GM06990 (cell line): Measurements from ENCODE around the gene TMEM164.
"Not testable (repeated sequence)": the region's sequence is repeated elsewhere in the genome, so short reads cannot be mapped to it uniquely, and the experiment has no call there.

Experiments
- DNase-seq: peaks from one replicate; pipeline ENCODE4 v3.0.0-alpha.2; 2011; ENCODE audit not compliant: insufficient read length; ENCODE audit errors: extremely low read depth
- H3K27me3 ChIP-seq: replicated peaks from 2 replicates; pipeline ENCODE4 v1.6.0; 2011; ENCODE audit warnings: low read length; ENCODE audit not compliant: control insufficient read depth, insufficient read depth
- H3K36me3 ChIP-seq: 2 replicates; pipeline ENCODE4 v1.5.1; 2011; ENCODE audit warnings: low read length; ENCODE audit not compliant: control insufficient read depth, insufficient read depth
- H3K4me3 ChIP-seq: replicated peaks from 2 replicates; pipeline ENCODE4 v1.5.1; 2011; ENCODE audit warnings: low read depth, mild to moderate bottlenecking, control low read depth, low read length
- TF ChIP-seq, protein P1 (sequence below): IDR thresholded peaks from 2 replicates; pipeline ENCODE4 v1.5.1; 2011; ENCODE audit warnings: low read length, control low read depth, mild to moderate bottlenecking, inconsistent platforms; ENCODE audit not compliant: insufficient read depth, poor library complexity, severe bottlenecking

TMEM164 gene

DNA sequence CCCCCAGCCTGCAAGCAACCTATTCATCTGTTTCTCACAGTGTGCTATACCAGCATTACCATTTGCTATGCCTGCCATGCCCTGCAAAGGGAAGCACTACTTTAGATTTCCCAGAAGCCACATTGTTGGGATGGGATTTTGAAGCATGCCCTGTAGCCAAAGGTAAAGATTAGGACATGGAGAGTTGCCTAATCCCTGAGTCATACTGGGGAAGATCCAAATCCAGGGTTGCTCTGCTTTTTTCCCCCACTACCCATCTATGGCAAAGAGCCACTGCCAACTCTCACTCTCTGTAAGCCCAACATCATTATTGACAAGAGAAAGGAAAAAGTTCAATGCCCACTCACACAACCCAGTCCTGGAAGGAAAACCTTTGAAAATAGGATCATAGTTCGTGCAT lies 36.7 kb upstream of the TMEM164 start:
- TF ChIP-seq, protein P1, sequence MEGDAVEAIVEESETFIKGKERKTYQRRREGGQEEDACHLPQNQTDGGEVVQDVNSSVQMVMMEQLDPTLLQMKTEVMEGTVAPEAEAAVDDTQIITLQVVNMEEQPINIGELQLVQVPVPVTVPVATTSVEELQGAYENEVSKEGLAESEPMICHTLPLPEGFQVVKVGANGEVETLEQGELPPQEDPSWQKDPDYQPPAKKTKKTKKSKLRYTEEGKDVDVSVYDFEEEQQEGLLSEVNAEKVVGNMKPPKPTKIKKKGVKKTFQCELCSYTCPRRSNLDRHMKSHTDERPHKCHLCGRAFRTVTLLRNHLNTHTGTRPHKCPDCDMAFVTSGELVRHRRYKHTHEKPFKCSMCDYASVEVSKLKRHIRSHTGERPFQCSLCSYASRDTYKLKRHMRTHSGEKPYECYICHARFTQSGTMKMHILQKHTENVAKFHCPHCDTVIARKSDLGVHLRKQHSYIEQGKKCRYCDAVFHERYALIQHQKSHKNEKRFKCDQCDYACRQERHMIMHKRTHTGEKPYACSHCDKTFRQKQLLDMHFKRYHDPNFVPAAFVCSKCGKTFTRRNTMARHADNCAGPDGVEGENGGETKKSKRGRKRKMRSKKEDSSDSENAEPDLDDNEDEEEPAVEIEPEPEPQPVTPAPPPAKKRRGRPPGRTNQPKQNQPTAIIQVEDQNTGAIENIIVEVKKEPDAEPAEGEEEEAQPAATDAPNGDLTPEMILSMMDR = no peak
- Histone ChIP-seq H3K36me3 (no peaks in the 10 kb centered on the region), H3K27me3 (no peaks in the 10 kb centered on the region), H3K4me3 (no peak overlapping the region)
- no peak for DNase-seq

DNA sequence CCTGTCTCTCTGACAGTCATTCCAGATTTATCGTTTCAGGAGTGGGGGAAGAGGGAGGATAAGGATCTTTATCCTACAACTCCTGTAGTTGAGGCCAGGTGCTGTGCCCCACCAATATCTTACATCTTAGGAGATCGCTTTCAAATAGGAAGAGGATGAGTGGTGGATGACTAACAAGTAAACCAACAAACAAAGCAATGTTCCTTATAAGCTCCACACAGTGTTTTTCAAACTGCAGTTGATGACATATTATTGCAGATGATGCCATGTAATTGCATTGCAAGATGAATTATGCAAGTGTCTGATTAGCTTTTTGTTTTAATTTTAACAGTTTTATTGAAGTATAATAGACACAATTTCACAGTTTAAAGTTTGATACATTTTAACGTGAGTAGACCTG lies 35.8 kb upstream of the TMEM164 start:
- no peak for DNase-seq
- TF ChIP-seq, protein P1 = no peak

DNA sequence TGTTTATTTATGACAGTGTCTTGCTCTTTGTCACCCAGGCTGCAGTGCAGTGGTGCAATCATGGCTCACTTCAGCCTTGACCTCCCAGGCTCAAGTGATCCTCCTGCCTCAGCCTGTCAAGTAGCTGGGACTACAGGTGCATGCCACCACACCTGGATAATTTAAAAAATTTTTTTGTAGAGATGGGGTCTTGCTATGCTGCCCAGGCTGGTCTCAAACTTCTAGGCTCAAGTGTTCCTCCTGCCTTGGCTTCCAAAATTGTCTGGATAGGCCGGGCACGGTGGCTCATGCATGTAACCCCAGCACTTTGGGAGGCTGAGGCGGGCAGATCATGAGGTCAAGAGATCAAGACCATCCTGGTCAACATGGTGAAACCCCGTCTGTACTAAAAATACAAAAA lies 32.1 kb upstream of the TMEM164 start:
- H3K27me3 ChIP-seq, DNase-seq: not testable (repeated sequence)

More for the DNA sequence above, 35.8 kb upstream of the TMEM164 start:
- H3K27me3 ChIP-seq = no peaks in the 10 kb centered on the region
- no peak overlapping the region for H3K4me3 ChIP-seq
- no peaks in the 10 kb centered on the region for H3K36me3 ChIP-seq

DNA sequence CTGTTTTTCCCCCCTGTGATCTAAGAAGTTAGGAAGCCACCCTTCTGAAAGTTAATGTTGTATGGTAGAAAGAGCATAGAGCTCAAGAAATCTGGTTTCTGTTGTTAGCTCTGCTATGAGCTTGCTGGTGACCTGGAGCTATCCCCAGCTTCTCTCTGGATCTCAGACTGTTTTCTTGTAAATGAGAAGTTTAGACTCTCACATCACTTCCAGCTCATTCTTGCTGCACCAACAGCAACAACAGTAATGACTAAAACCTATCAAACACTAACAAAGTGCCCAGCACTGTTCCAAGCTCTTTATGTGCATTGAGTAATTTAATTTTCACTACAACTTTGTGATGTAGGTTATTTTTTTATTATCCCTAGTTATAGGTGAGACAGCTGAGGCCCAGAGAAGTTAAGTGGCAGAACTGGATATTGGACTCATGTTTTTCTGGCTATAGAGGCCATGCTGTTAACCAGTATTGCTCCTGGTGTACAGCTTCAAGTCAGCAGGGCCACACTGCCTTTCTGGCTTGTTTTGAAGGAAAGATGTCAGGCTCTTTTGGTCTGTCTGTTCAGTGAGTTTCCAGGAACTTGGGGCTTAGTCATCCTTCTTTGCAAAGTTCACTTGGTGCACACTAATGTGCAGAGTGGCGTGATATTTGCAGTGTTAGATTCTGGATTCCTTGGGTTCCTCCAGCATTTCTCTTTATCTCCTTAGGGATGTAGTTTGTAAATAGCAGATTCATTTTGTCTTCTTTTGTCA lies 27.8 kb upstream of the TMEM164 start:
- DNase-seq = no peak
- TF ChIP-seq, protein P1 = no peak
- no peaks in the 10 kb centered on the region; the same call in 1 of the 2 replicates for H3K27me3 ChIP-seq

More for the DNA sequence above, 32.1 kb upstream of the TMEM164 start:
- not testable (repeated sequence) for H3K4me3 ChIP-seq, H3K36me3 ChIP-seq

DNA sequence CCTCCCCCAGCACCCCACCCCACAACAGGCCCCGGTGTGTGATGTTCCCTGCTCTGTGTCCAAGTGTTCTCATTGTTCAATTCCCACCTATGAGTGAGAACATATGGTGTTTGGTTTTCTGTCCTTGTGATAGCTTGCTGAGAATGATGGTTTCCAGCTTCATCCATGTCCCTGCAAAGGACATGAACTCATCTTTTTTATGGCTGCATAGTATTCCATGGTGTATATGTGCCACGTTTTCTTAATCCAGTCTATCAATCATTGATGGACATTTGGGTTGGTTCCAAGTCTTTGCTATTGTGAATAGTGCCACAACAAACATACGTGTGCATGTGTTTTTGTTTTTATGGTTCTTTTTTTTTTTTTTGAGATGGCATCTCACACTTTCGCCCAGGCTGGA lies 17.7 kb upstream of the TMEM164 start:
- H3K36me3 ChIP-seq, H3K4me3 ChIP-seq, H3K27me3 ChIP-seq, DNase-seq: not testable (repeated sequence)

More for the DNA sequence above, 27.8 kb upstream of the TMEM164 start:
- Histone ChIP-seq H3K36me3 (no peaks in the 10 kb centered on the region), H3K4me3 (no peak overlapping the region)

DNA sequence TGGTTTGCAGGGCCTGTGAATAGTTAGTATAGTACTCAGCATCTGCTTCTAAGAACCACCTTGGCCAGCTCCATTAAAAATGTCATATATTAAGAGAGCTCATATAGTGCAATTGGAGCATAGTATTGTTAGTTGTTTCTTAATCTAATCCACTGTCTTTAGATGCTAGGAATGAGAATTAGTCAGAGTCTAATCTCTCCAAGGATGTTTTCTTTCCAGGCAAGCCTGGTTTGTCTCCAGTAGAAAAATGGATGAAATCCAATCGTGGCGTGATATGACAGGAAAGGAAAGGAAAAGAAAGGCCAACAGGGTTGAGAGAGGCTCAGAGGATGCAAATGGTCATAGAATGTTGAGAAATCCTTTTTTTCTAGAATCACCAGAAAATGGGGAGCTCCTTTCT lies 15.0 kb upstream of the TMEM164 start:
- TF ChIP-seq, protein P1 = no peak
- H3K27me3 ChIP-seq = no peaks in the 10 kb centered on the region
- DNase-seq = no peak
- no peaks in the 10 kb centered on the region for H3K36me3 ChIP-seq
- H3K4me3 ChIP-seq = no peak overlapping the region
